IMR-90 (cell line): ENCODE results near the gene AKAP6. TPM values are rescaled to one million over a fixed set of nuclear protein-coding genes. Genes with fewer than 3 reads are reported as not detected.
A peak's percentile ranks its signal among the peaks of the same experiment; 100 is the strongest.

ENCODE experiments used
- ATAC-seq: fragments of 200-7000 bp; cut with Tn5 transposase; 2 replicates; pipeline ENCODE4 v1.9.1; 2020; ENCODE audit warnings: low read depth, mild to moderate bottlenecking, moderate library complexity
- BruUV-seq: library from RNA; stranded (reverse); fragments of 400-500 nt; replicated peaks from 2 replicates; lab custom pipeline; 2021; lab: Mats Ljungman, UMichigan
- CTCF ChIA-PET: fragments of 300-600 bp; formaldehyde crosslinking; extraction: SDS; loops from one replicate; lab custom pipeline; 2021; ENCODE audit warnings: antibody characterized with exemption; lab: Yijun Ruan, JAX
- POLR2A ChIA-PET: fragments of 300-600 bp; sonication (Branson Sonifier 250); formaldehyde crosslinking; loops from one replicate; lab custom pipeline; 2022; ENCODE audit warnings: antibody characterized with exemption; ENCODE audit not compliant: unreplicated experiment; lab: Charles Lee
- DNase-seq: peaks from one replicate; pipeline ENCODE4 v3.0.0; 2013
- H2AFZ ChIP-seq: replicated peaks from 2 replicates; pipeline ENCODE3; 2013; ENCODE audit warnings: low read length, mild to moderate bottlenecking; ENCODE audit not compliant: poor library complexity
- H2AK5ac ChIP-seq: 2 replicates; pipeline ENCODE4 v1.6.1; 2013; ENCODE audit warnings: low read depth, low read length, inconsistent platforms
- H2AK9ac ChIP-seq: replicated peaks from 2 replicates; pipeline ENCODE3; 2013; ENCODE audit warnings: mild to moderate bottlenecking, low read depth, low read length, moderate library complexity; ENCODE audit not compliant: poor library complexity
- H2BK120ac ChIP-seq: 2 replicates; pipeline ENCODE4 v1.6.1; 2013; ENCODE audit warnings: low read depth, low read length, inconsistent platforms
- H2BK15ac ChIP-seq: 3 replicates; pipeline ENCODE4 v1.6.1; 2013; ENCODE audit warnings: low read depth, low read length, inconsistent platforms
- H2BK20ac ChIP-seq: 2 replicates; pipeline ENCODE4 v1.6.1; 2013; ENCODE audit warnings: low read depth, mild to moderate bottlenecking, inconsistent platforms, low read length, moderate library complexity
- H2BK5ac ChIP-seq: 2 replicates; pipeline ENCODE4 v1.6.1; 2013; ENCODE audit warnings: mild to moderate bottlenecking, low read depth, low read length, inconsistent platforms; ENCODE audit not compliant: poor library complexity, severe bottlenecking
- H3K14ac ChIP-seq: replicated peaks from 2 replicates; pipeline ENCODE4 v1.6.1; 2013; ENCODE audit warnings: low read depth, low read length, inconsistent platforms
- H3K18ac ChIP-seq: 2 replicates; pipeline ENCODE4 v1.6.1; 2013; ENCODE audit warnings: low read depth, low read length, control low read depth
- H3K23ac ChIP-seq: 2 replicates; pipeline ENCODE4 v1.6.1; 2013; ENCODE audit warnings: low read depth, low read length, inconsistent platforms
- H3K27ac ChIP-seq: 2 replicates; pipeline ENCODE4 v1.5.1; 2013; ENCODE audit warnings: mild to moderate bottlenecking, control low read depth, low read length; ENCODE audit not compliant: insufficient read depth
- H3K27me3 ChIP-seq: 2 replicates; pipeline ENCODE4 v1.6.1; 2013; ENCODE audit warnings: low read length; ENCODE audit not compliant: control insufficient read depth, insufficient read depth
- H3K36me3 ChIP-seq: 2 replicates; pipeline ENCODE4 v1.6.1; 2013; ENCODE audit warnings: low read length, mixed read lengths; ENCODE audit not compliant: control insufficient read depth, insufficient read depth
- H3K4ac ChIP-seq: 2 replicates; pipeline ENCODE4 v1.6.1; 2013; ENCODE audit warnings: low read depth, low read length, inconsistent platforms
- H3K4me1 ChIP-seq: 2 replicates; pipeline ENCODE4 v1.6.1; 2013; ENCODE audit warnings: low read length, mixed read lengths; ENCODE audit not compliant: control insufficient read depth, insufficient read depth
- H3K4me2 ChIP-seq: 2 replicates; pipeline ENCODE4 v1.6.1; 2013; ENCODE audit warnings: low read depth, mild to moderate bottlenecking, control low read depth, low read length, moderate library complexity
- H3K4me3 ChIP-seq: 2 replicates; pipeline ENCODE4 v1.5.1; 2013; ENCODE audit warnings: low read depth, mild to moderate bottlenecking, control low read depth, low read length, moderate library complexity; ENCODE audit not compliant: insufficient read depth
- H3K56ac ChIP-seq: 2 replicates; pipeline ENCODE4 v1.6.1; 2013; ENCODE audit warnings: low read length, inconsistent platforms; ENCODE audit not compliant: insufficient read depth; ENCODE audit errors: extremely low read depth
- H3K79me1 ChIP-seq, 2 experiments: 2 replicates each; pipeline ENCODE4 v1.6.1; 2013; ENCODE audit warnings: low read length in 2 of 2, inconsistent platforms in 1 of 2, low read depth in 1 of 2
- H3K9ac ChIP-seq: 2 replicates; pipeline ENCODE4 v1.6.1; 2013; ENCODE audit warnings: low read depth, low read length, control low read depth
- H3K9me1 ChIP-seq: 2 replicates; pipeline ENCODE4 v1.6.1; 2013; ENCODE audit warnings: low read length, inconsistent platforms; ENCODE audit not compliant: insufficient read depth
- H3K9me3 ChIP-seq: 2 replicates; pipeline ENCODE4 v1.6.1; 2013; ENCODE audit warnings: low read length; ENCODE audit not compliant: control insufficient read depth, insufficient read depth
- H4K20me1 ChIP-seq: 2 replicates; pipeline ENCODE4 v1.6.1; 2013; ENCODE audit warnings: low read length, inconsistent platforms; ENCODE audit not compliant: insufficient read depth
- H4K5ac ChIP-seq: 2 replicates; pipeline ENCODE4 v1.6.1; 2013; ENCODE audit warnings: mild to moderate bottlenecking, low read depth, low read length, control low read depth
- H4K8ac ChIP-seq, 2 experiments: 2 replicates each; pipeline ENCODE4 v1.6.1; 2013; ENCODE audit warnings: low read depth in 2 of 2, low read length in 2 of 2, control low read depth in 1 of 2, inconsistent platforms in 1 of 2
- H4K91ac ChIP-seq: 2 replicates; pipeline ENCODE4 v1.6.1; 2013; ENCODE audit warnings: low read depth, low read length, inconsistent platforms; ENCODE audit not compliant: insufficient read depth
- MAFK ChIP-seq: IDR thresholded peaks from 2 replicates; pipeline ENCODE4 v1.6.1; 2012; ENCODE audit warnings: low read depth, low read length, improper control_type of control experiment
- MAZ ChIP-seq: IDR thresholded peaks from 2 replicates; pipeline ENCODE4 v1.6.1; 2012; ENCODE audit warnings: low read depth, mild to moderate bottlenecking, low read length, improper control_type of control experiment, moderate library complexity, borderline replicate concordance
- USF2 ChIP-seq: fragments of 150-350 bp; IDR thresholded peaks from 2 replicates; pipeline ENCODE4 v1.6.1; 2017; ENCODE audit warnings: mild to moderate bottlenecking, antibody characterized with exemption, low read length, low read depth
- WGBS, 2 experiments: methylation state at CpG; one replicate each; pipeline versions ENCODE4 v1.1.5 to v1.1.7; 2013; ENCODE audit warnings: missing lambda C conversion rate in 2 of 2; ENCODE audit not compliant: insufficient read length in 1 of 2; ENCODE audit errors: extremely low coverage in 2 of 2; 5-methylcytosine and 5-hydroxymethylcytosine counted together
- dilution Hi-C: fragments of 300-500 bp; cut with HindIII; formaldehyde crosslinking; loops from one replicate; pipeline ENCODE4 v1.14.3; 2018; ENCODE audit warnings: low sequenced_read_pairs; ENCODE audit not compliant: unreplicated experiment
- in situ Hi-C: fragments of 300-500 bp; cut with MboI; formaldehyde crosslinking; loops from 3 replicates; pipeline ENCODE4 v1.14.3; 2019; ENCODE audit warnings: low sequenced_read_pairs, inconsistent platforms, mixed read lengths
- intact Hi-C: fragments of 100-400 bp; cut with micrococcal nuclease; formaldehyde crosslinking; loops from 2 replicates; pipeline ENCODE4 v1.10.0; 2022
- polyA plus RNA-seq, 3 experiments: library from polyadenylated mRNA; depleted of rRNA; stranded (reverse); fragments of >200 nt; gene quantifications; 2 replicates each; pipeline ENCODE4 v1.2.3, GENCODE V29; 2012; ENCODE audit warnings: low replicate concordance in 1 of 3
- total RNA-seq: library from RNA; depleted of rRNA; stranded (reverse); fragments of >200 nt; gene quantifications from 2 replicates; pipeline ENCODE4 v1.2.3, GENCODE V29; 2012

The AKAP6 gene
- total and polyA plus RNA-seq, 2 of the 4 experiments (the other 2 are of a cell fraction) = 0.22 to 1.6 TPM

GRCh38 chr14:32560209-32560857 is 231.2 kb downstream of the AKAP6 start (continued):
- TF ChIP-seq MAFK = no peak

- H3K36me3 ChIP-seq = no peaks in the 10 kb centered on the region
Measured at GRCh38 chr14:32561520-32561919, 232.4 kb downstream of the AKAP6 start.

More at GRCh38 chr14:32561520-32561919, 232.4 kb downstream of the AKAP6 start:
- no peak overlapping the region for H3K9ac ChIP-seq
- no peak overlapping the region for H2AK9ac ChIP-seq
- H3K4me2 ChIP-seq = no peak overlapping the region
- H4K91ac ChIP-seq = no peak overlapping the region
- H3K4ac ChIP-seq = peak overlapping the region; percentile 31; the same call in 1 of the 2 replicates
- H2BK20ac ChIP-seq = no peak overlapping the region
- H2AFZ ChIP-seq = no peak overlapping the region
- peak; percentile 50 for DNase-seq
- no TSS peak for BruUV-seq
- peak overlapping the region; percentile 78 for H2BK5ac ChIP-seq
- WGBS, 2 experiments = 0% methylated on average over 1 of the region's 1 CpG; no CpG with 5 or more reads in 1 of the 2 experiments
- H4K20me1 ChIP-seq = no peaks in the 10 kb centered on the region
- no peak overlapping the region for H3K23ac ChIP-seq
- POLR2A ChIA-PET = no interaction called here
- H2BK120ac ChIP-seq = peak overlapping the region; percentile 56
- peaks cover 9% of the 10 kb centered on the region; the same call in 1 of the 2 replicates for H3K9me1 ChIP-seq
- peak; percentile 78 for ATAC-seq
- no peak overlapping the region for H3K14ac ChIP-seq
- no peaks in the 10 kb centered on the region for H3K79me1 ChIP-seq
- dilution Hi-C loops (no loop called here), intact Hi-C loops (loop anchor here (2.0 to 5.0 kb wide), 5 partner anchors 49 to 1104 kb away; partner anchors contain the start of genes ARHGAP5, DTD2, RNU6-7 and RNU6-8), in situ Hi-C loops (no loop called here)
- no peak overlapping the region for H3K4me3 ChIP-seq
- H4K5ac ChIP-seq = no peak overlapping the region
- CTCF ChIA-PET = interaction anchor here (2.7 kb wide), 1 partner anchor 307 kb away, joined by 10 read pairs; no protein-coding TSS in a partner anchor
- H3K18ac ChIP-seq = no peak overlapping the region
- no peaks in the 10 kb centered on the region for H3K9me3 ChIP-seq
- no peak overlapping the region for H3K56ac ChIP-seq
- H3K4me1 ChIP-seq = peaks cover 2% of the 10 kb centered on the region; the same call in 1 of the 2 replicates
- no peak for TF ChIP-seq MAZ
- no peak for TF ChIP-seq USF2
- H3K27me3 ChIP-seq = no peaks in the 10 kb centered on the region
- H4K8ac ChIP-seq = peak overlapping the region in 1 of 2 experiments; percentile 1; a peak in 1 of 4 replicates
- H2AK5ac ChIP-seq = no peak overlapping the region
- no peak overlapping the region for H3K27ac ChIP-seq
- no peak overlapping the region for H2BK15ac ChIP-seq
